ENCODE data around the gene FARS2. TPM values are rescaled to one million over a fixed set of nuclear protein-coding genes. Genes with fewer than 3 reads are reported as not detected.

Gene FARS2
- polyA plus RNA-seq, 3 donors, result 9.0 to 18.4 (median 16.1) TPM

DNA sequence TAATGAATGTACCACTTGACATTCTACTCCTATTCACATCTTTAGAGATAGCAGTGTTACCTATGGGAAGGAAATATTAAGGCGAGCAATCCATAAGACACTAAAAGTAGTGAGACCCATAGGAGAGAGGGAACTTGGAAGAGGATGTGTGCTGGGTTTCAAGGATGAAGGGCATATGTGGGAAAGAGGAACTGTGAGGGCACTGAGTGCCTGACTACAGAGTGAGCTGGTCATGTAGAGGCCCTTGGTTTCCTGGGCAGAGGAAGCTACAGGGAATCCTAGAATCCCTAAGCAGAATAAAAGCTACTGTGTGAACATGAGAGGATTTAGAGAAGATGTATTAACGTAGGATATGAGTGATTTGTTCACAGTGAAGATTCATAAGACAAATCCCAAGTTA, 262.8 kb downstream of the FARS2 start:
- H3K27ac ChIP-seq (ENCODE audit: low read depth, low read length), result no peak overlapping the region
- WGBS, 3 donors, result 87 to 100% (median 96%) methylated on average over 2 of the region's 2 CpGs

DNA sequence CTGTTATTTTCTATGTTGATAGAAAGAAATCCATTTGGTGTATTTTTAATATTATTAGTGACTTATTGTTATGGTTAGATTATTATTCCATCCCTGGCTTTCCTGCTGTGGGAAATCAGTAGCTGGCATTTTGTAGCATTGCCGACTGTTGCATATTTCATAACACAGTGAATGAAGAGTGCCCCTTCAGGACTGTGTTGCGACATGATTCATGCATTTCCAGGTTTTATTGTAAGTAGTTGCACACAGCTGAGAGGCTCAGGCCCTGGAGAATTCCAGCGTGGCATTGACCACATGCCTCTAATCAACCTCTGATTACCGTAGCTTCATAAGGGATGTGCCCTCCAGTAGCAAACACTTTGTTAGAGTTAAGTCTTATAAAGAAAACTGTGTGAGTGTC, 263.9 kb downstream of the FARS2 start:
- no peak overlapping the region for H3K27ac ChIP-seq (ENCODE audit: low read depth, low read length)
- WGBS, 3 donors, result 47 to 83% (median 61%) methylated on average over 4 of the region's 4 CpGs

DNA sequence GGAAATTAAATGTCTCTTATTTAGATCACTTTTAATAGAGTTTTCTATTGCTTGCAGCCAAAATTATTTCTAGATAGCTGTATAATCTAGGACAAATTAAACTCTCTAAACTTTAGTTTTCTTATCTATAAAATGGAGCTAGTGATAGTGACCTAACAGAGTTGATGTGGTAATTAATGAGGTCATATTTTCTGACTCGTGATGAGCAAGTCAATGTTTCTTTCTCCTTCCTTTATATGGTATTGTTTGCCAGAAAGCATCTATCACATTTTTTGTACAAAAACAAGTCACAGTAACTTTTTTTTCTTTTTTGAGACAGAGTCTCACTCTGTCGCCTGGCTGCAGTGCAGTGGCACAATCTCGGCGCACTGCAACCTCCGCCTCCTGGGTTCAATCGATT, 267.7 kb downstream of the FARS2 start:
- H3K27ac ChIP-seq (ENCODE audit: low read depth, low read length), result no peak overlapping the region
- 96 to 98% (median 97%) methylated on average over 6 of the region's 6 CpGs for WGBS, 3 donors

DNA sequence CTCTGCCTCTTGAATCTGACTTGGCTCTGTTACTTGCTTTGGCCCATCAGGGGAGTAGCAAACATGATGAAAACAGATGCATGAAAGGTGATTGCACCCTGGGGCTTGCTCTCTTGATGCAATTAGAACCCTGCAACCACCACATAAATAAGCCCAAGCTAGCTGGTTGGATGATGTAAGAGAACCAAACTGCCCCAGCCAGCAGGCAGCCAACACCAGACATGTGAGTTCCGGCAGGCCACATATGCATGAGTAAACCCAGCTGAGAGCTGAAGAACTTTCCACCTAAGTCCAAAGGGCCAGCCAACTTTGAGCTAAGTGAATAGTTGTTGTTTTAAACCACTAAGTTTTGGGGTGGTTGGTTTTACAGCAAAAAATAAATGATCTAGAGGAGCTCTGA, 268.4 kb downstream of the FARS2 start:
- H3K27ac ChIP-seq (ENCODE audit: low read depth, low read length), result no peak overlapping the region
- whole genome bisulfite sequencing, 3 donors, result 87 to 96% (median 96%) methylated on average over 1 of the region's 1 CpG

DNA sequence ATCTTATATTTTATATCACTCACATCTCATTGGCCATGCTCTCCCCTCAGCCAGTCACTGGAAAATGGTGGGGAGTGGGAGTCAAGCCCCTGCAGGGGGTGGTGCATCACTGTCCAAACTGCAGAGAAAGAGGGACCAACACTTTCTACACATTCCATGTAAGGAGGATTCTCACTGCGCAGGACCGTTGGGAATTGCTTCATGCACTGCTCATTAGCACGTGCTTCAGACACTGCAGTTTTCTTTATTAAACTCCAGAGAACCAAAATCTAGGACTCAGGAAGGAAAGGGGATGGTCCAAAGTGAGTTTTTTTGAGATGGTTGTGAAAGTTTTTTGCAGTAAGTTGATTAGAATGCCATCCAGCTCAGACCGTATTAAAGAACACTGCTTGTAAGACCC, 269.8 kb downstream of the FARS2 start:
- no peak overlapping the region for H3K27ac ChIP-seq (ENCODE audit: low read depth, low read length)

DNA sequence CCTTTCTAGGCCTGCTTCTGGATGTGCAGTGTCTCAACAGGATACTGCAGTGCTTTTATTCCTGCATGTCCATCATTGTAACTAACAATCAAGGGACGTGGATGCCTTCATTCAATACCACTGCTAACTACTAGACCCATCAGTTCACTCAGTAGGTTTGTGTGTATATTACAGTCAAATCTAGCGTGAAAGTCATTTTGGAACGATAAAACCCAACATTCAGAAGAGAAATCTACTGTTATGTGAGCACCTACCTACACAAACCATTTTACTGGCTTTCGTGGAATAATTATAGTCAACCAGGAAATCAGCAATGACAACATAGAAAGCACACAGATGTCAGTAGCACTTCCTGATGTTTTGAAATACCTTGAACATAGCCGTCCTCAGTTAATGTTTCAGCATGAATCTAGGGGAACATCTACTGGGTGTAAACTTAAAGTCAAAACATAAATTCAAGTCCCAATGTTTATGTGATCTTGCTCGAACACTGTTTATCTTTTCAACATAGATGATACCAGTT, 270.6 kb downstream of the FARS2 start:
- 69 to 88% (median 74%) methylated on average over 6 of the region's 6 CpGs for WGBS, 3 donors
- H3K27ac ChIP-seq (ENCODE audit: low read depth, low read length), result no peak overlapping the region

More for the DNA sequence above, 269.8 kb downstream of the FARS2 start:
- WGBS, 3 donors, result 59 to 90% (median 72%) methylated on average over 4 of the region's 4 CpGs

DNA sequence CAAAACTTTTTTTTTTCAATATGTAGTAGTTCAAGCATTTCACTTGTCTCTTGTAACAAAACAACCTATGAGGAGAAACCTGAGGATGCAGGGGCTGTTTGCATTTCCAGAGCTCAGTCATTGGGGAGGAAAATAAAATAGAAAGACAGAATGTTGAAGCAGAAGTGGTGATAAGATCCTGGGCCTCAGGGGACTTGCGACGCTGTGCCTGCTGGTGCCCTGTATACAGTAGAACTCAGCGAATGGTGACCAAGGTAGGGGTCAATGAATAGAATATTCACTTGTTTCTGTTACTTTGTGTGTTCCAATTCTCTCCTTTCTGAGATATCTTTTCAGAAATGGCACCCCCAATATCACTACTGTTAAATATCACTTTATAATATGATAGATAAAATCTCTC, 271.6 kb downstream of the FARS2 start:
- H3K27ac ChIP-seq (ENCODE audit: low read depth, low read length), result no peak overlapping the region
- WGBS, 3 donors, result 95 to 97% (median 96%) methylated on average over 3 of the region's 3 CpGs

DNA sequence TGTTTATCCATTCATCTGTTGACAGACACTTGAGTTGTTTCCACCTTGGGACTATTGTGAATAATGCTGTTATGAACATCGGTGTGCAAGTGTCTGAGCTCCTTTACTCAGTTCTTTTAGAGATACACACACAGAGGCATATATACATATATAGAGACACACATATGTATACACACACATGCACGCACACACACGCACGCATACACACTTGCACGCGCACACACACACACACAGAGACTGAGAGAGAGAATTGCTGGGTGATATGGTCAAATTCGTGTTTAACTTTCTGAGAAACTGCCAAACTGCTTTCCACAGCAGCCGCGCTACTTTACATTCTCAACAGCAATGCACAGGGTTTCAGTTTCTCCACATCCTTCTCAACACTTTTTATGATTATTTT, 273.3 kb downstream of the FARS2 start:
- WGBS, 3 donors, result 86 to 97% (median 91%) methylated on average over 9 of the region's 9 CpGs
- no peak overlapping the region for H3K27ac ChIP-seq (ENCODE audit: low read depth, low read length)

DNA sequence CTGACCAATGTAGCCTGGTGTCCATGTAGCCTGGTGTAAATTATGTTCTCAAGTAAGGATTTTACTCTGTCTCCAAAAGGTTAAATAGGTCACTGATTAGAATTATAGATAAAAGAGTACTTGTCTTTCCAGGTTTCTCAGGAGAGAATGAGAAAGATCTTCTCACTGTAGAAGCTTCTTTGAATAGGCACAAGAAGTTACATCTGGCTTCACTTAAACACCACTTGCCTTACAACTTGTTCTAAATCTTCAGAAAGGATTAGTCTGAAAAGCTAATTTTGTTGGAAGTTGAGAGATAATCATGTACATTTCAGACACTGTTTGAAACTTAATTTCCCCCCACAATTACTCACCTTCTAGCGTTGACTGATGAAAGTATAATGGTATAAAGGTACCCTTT, 275.3 kb downstream of the FARS2 start:
- 89 to 96% (median 90%) methylated on average over 1 of the region's 1 CpG for WGBS, 3 donors
- H3K27ac ChIP-seq (ENCODE audit: low read depth, low read length), result no peak overlapping the region

DNA sequence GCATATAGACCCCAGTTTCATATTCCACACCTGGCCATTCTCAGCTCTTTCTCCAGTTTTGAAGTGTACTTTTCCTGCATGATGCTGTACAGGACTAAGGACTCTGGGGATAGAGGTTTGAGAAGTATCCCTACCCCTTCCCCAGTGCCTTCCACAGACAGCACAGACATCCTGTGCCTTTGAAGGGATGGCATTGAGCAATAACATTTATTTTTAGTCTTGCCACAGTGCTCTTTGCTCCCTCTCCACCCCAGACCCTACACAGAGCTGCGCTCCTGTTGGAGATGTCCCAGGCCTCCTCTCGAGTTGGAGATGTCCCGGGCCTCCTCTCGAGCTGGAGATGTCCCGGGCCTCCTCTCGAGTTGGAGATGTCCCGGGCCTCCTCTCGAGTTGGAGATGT, 275.8 kb downstream of the FARS2 start:
- no peak overlapping the region for H3K27ac ChIP-seq (ENCODE audit: low read depth, low read length)
- WGBS, 3 donors, result 92 to 98% (median 98%) methylated on average over 8 of the region's 8 CpGs

DNA sequence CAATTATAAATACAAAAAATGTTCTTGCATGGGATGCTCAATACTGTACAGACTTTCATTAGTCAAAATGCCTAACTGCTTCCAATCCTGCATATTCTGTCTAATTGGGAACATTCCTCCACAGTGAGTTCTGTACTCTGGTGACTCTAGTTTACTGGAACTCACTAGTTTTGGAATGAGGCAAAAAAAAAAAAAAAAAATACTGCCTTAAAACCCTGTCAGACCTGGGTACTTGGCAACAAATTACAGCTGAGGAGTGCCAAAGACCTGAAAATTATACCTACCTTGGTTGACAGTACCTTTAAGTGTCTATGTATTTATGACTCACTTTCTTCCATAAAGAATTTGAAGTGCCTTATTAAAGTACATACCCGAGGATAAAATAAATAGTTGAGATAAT, 276.7 kb downstream of the FARS2 start:
- H3K27ac ChIP-seq (ENCODE audit: low read depth, low read length), result no peak overlapping the region
- WGBS, 3 donors, result 31 to 59% (median 50%) methylated on average over 1 of the region's 1 CpG

DNA sequence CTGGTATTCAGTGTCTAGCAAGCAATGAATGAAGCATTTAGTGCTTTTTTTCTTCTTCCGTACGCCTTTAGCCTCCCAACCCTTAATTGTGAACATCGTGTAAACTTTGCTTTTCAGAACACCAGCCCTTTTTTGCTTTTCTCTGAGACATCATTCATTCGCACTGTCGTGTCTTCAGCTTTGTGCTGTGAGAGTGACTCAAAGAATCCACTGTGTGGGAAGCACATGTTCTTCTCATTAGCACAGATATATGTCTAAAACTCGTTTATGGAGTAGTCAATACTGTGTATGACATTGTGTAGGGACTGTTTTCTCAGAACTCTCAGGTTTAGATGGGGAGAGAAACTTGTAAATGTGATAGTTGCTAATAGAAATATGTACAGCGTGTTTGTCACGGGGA, 279.1 kb downstream of the FARS2 start:
- 90 to 92% (median 91%) methylated on average over 8 of the region's 8 CpGs for WGBS, 3 donors
- no peak overlapping the region for H3K27ac ChIP-seq (ENCODE audit: low read depth, low read length)

DNA sequence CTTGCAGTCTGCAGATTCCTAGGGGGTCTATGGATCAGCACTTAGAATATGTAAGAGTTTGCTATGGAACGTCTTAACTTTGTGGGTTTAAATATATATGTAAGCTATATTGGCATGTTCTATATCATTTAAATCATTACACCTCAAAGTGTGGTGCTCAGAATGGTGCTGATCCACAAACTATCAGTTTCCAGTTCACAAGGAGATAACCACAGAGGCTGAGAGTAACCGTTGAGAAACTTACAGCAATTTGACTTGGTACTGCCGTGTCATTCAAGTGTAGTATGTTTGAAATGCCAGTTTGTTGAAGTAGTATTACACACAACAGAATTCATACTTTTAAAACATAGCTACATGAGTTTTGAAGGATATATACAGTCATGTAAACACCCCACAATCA, 279.7 kb downstream of the FARS2 start:
- H3K27ac ChIP-seq (ENCODE audit: low read depth, low read length), result no peak overlapping the region
- WGBS, 3 donors, result 87 to 93% (median 90%) methylated on average over 3 of the region's 3 CpGs

DNA sequence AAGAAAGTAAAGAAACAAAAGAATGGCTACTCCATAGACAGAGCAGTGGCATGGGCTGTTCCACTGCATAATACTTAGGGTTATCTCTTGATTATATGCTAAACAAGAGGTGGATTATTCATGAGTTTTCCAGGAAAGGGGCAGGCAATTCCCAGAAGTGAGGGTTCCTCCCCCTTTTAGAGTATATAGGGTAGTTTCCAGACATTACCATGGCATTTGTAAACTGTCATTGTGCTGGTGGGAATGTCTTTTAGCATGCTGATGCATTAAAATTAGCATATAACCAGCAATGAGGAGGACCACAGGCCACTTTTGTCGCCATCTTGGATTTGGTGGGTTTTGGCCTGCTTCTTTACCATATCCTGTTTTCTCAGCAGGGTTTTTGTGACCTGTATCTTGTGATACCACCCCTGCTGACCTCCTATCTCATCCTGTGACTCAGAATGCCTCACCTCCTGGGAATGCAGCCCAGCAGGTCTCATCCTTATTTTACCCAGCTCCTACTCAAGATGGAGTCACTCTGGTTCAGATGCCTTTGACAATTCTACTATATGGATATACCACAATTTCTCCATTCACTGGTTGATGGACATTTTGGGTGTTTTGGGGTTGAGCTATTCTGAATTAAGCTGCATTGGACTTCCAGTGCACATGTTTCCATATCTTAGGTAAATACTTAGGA, 280.6 kb downstream of the FARS2 start:
- no peak overlapping the region for H3K27ac ChIP-seq (ENCODE audit: low read depth, low read length)
- WGBS, 3 donors, result 98 to 100% (median 100%) methylated on average over 1 of the region's 1 CpG

DNA sequence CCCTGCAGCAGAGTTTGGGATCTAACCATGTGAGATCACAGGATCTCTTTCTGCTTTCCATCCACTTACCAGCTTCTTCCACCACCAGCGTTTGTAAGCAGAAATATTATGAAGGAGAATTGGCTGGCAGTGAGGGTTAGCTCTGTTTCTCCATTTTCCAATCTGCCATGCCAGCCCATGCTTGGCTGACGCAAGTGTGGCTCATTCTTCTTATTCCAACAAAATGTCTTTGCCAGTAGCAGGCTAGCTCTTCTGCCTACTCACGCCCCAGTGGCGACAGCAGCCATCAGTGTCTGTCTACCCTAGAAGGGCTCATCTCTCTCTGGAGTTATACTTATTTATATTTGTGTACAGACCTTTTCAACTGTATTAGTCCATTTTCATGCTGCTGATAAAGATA, 286.2 kb downstream of the FARS2 start:
- no peak overlapping the region for H3K27ac ChIP-seq (ENCODE audit: low read depth, low read length)
- WGBS, 3 donors, result 94 to 98% (median 94%) methylated on average over 4 of the region's 4 CpGs

DNA sequence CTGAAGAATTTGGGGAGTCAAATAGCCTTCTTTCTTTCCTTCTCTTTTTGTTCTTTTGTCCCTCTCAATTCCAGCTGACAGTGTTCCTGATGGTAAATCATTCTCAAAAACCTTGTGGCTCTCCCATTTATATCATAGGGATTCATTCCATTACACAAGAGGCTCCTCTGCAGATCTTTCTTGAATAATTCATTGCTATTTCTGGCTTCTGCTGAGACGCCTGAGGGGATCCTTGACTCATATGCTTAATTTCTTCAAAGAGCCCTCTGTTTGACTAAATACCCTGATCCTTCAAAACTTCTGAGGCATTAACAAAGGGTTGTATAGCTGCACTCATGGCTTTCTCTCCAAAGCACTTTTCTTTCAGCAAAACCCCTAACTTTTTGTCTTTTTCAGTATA, 289.3 kb downstream of the FARS2 start:
- 94 to 100% (median 97%) methylated on average over 1 of the region's 1 CpG for WGBS, 3 donors
- H3K27ac ChIP-seq (ENCODE audit: low read depth, low read length), result no peak overlapping the region

DNA sequence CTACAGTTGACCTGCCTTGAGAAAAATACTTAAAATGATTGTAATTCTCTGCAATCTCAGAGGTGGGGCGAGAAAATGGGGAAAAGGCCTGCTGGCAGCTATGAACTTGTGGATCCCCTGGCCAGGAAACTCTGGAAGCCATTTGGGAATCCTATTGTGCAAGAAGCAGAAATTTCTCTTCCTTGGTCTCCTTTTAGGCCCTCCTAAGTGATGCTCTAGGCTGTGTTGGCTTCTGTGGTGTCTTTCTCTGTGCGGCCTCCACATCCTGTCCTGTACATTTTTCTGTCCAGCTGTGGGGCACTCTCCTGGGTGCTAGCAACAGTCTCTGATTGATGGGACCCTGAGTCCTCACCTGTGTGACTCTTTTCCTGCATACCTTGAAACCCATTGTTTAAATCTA, 290.9 kb downstream of the FARS2 start:
- H3K27ac ChIP-seq (ENCODE audit: low read depth, low read length), result no peak overlapping the region
- 74 to 98% (median 80%) methylated on average over 2 of the region's 2 CpGs for WGBS, 3 donors

DNA sequence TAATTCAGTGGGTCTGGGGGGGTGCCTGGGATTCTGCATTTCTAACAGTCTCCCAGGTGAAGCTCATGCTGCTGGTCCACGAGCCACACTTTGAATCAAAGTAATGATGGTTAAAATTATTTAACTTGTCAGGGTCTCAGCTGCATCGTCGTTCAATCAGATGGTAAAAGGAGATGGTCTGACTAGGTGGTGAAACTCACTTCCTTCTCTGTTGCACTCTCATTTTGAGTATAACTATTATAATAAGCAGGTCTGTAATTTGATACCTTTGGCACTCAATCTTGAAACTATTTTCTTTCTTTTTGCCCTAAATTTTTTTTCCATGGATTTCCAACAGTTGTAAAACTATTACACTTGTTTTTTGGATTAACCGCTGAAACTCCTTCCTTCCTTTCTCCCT, 292.5 kb downstream of the FARS2 start:
- 64 to 80% (median 70%) methylated on average over 4 of the region's 4 CpGs for WGBS, 3 donors

DNA sequence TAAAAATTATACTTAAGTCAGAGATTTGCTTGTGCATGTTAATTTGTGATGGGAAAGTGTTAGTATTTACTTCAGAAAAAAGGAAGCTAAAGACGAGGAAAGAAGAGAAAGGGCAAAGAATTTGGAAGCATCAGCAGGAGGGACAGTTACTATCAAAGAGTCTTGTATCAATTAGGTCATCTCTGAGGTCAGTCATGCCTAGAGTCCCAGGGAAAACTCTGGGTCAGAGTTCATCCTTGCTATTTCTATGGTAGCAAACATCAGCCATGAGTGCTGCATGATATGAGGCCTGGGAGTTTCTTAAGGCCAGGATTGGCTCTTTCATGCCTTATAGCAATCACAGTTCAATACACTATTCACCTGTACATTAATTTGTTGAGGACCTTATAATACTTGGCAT, 292.9 kb downstream of the FARS2 start:
- 80 to 87% (median 80%) methylated on average over 1 of the region's 1 CpG for WGBS, 3 donors
- H3K27ac ChIP-seq (ENCODE audit: low read depth, low read length), result no peak overlapping the region

More for the DNA sequence above, 292.5 kb downstream of the FARS2 start:
- no peak overlapping the region for H3K27ac ChIP-seq (ENCODE audit: low read depth, low read length)

DNA sequence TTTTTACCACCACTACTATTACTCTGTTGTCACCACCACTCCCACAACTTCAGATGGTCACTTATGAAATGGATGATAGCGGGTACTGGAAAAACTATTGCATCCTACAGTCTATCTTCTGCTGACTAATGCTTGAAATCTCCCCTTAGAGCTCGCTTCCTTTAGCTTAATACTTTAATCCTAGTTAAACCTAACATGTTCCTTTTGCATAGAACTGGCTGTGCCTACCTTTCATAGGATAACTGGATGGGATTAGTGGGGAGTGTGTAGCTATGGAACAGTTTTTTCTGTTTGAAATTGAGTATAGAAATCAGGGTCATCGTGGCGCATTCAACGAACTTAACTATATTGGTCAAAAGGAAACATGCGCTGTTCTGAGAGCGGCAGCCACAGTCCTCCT, 294.7 kb downstream of the FARS2 start:
- WGBS, 3 donors, result 96 to 99% (median 97%) methylated on average over 7 of the region's 7 CpGs
- H3K27ac ChIP-seq (ENCODE audit: low read depth, low read length), result no peak overlapping the region
